NCI-H2196 (cell line): ENCODE results near the gene S100A3.
"Not testable (repeated sequence)": the region's sequence is repeated elsewhere in the genome, so short reads cannot be mapped to it uniquely, and the experiment has no call there.

Source experiments
- DNase-seq: peaks from one replicate; lab custom pipeline; 2025; ENCODE audit not compliant: unreplicated experiment; lab: John Stamatoyannopoulos, UW

Gene S100A3

GRCh38 chr1:153535242-153536011 lies 13.6 kb downstream of the S100A3 start, which contains the start of gene S100A6:
Gene S100A6 (minus strand): TSS chr1:153535991. CDS start chr1:153535339, 652 bp downstream.
- DNase-seq, result no peak

- no peak for DNase-seq
Measured at GRCh38 chr1:153534925-153535241, 14.2 kb downstream of the S100A3 start.

- no peak for DNase-seq
Measured at GRCh38 chr1:153534226-153534924, 14.7 kb downstream of the S100A3 start.

- DNase-seq, result no peak
Measured at GRCh38 chr1:153533689-153534201, 15.3 kb downstream of the S100A3 start.

GRCh38 chr1:153532769-153533599 lies 16.1 kb downstream of the S100A3 start:
- DNase-seq, result peak; percentile 89

- DNase-seq, result no peak
Measured at GRCh38 chr1:153532181-153532580, 16.9 kb downstream of the S100A3 start.

- no peak for DNase-seq
Measured at GRCh38 chr1:153531638-153532037, 17.4 kb downstream of the S100A3 start.

- DNase-seq, result no peak
Measured at GRCh38 chr1:153527683-153528040, 21.4 kb downstream of the S100A3 start.

GRCh38 chr1:153527023-153527682 lies 21.9 kb downstream of the S100A3 start:
- DNase-seq, result no peak

GRCh38 chr1:153526132-153526543 lies 22.9 kb downstream of the S100A3 start:
- peak; percentile 69 for DNase-seq

GRCh38 chr1:153525088-153525728 lies 23.9 kb downstream of the S100A3 start:
- no peak for DNase-seq

- not testable (repeated sequence) for DNase-seq
Measured at GRCh38 chr1:153522353-153523048, 26.6 kb downstream of the S100A3 start.

GRCh38 chr1:153521808-153522207 lies 27.2 kb downstream of the S100A3 start:
- not testable (repeated sequence) for DNase-seq

- DNase-seq, result no peak
Measured at GRCh38 chr1:153520818-153521476, 28.1 kb downstream of the S100A3 start.

- DNase-seq, result not testable (repeated sequence)
Measured at GRCh38 chr1:153520137-153520691, 28.8 kb downstream of the S100A3 start.

- no peak for DNase-seq
Measured at GRCh38 chr1:153519242-153519641, 29.8 kb downstream of the S100A3 start.

- peak; percentile 72 for DNase-seq
Measured at GRCh38 chr1:153515504-153516394, 33.3 kb downstream of the S100A3 start.

- DNase-seq, result no peak
Measured at GRCh38 chr1:153513666-153514065, 35.4 kb downstream of the S100A3 start.
